ENCODE measurements around the gene GOPC.

Gene GOPC

DNA sequence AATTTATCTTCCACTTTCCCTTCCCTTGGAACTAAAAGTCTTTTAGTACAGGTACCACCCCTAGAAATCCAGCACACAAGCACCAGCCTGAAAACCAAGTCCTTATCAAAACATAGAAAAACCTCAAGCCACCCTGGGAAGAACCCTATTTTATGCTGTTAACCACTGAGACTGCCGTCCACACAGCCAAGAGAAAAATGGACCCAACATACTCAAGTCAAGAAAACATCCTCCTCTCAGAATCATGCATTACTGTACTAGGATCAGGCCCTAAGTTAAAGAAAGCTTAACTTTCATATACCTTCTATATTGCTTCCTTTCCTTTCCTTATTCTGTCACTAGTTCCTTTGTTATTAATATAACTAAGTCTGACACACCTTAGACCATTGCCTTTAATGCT, 16.9 kb upstream of the GOPC start:
- no peaks in the 10 kb centered on the region for H4K20me1 ChIP-seq (ENCODE audit: control insufficient read depth, insufficient read depth, low read depth, low read length)
- TF ChIP-seq, protein P1, sequence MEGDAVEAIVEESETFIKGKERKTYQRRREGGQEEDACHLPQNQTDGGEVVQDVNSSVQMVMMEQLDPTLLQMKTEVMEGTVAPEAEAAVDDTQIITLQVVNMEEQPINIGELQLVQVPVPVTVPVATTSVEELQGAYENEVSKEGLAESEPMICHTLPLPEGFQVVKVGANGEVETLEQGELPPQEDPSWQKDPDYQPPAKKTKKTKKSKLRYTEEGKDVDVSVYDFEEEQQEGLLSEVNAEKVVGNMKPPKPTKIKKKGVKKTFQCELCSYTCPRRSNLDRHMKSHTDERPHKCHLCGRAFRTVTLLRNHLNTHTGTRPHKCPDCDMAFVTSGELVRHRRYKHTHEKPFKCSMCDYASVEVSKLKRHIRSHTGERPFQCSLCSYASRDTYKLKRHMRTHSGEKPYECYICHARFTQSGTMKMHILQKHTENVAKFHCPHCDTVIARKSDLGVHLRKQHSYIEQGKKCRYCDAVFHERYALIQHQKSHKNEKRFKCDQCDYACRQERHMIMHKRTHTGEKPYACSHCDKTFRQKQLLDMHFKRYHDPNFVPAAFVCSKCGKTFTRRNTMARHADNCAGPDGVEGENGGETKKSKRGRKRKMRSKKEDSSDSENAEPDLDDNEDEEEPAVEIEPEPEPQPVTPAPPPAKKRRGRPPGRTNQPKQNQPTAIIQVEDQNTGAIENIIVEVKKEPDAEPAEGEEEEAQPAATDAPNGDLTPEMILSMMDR (IDR thresholded peaks at IDR 0.05; ENCODE audit: low read depth, low read length, poor library complexity, severe bottlenecking): no peak
- TF ChIP-seq EZH2phosphoT487 (IDR thresholded peaks at IDR 0.05; ENCODE audit: borderline replicate concordance, low read length): no peak
- H3F3A ChIP-seq (ENCODE audit: control insufficient read depth, insufficient read depth): no peaks in the 10 kb centered on the region
- no peaks in the 10 kb centered on the region for H3K9me2 ChIP-seq (replicated peaks; ENCODE audit: control insufficient read depth, low read length)
- no peak overlapping the region for H3K4me2 ChIP-seq (ENCODE audit: low read length)
- peaks cover 5% of the 10 kb centered on the region; the same call in 1 of the 2 replicates for H3K9me3 ChIP-seq (ENCODE audit: control insufficient read depth, insufficient read depth, low read length)
- H3K27me3 ChIP-seq (ENCODE audit: control insufficient read depth, low read length): no peaks in the 10 kb centered on the region
- H3K27ac ChIP-seq (ENCODE audit: low read depth, low read length): no peak overlapping the region
- no peaks in the 10 kb centered on the region for H3K79me2 ChIP-seq (ENCODE audit: control insufficient read depth, low read length)
- no peaks in the 10 kb centered on the region for H3K4me1 ChIP-seq (ENCODE audit: control insufficient read depth, low read length)
- no peaks in the 10 kb centered on the region for H3K36me3 ChIP-seq (ENCODE audit: control insufficient read depth, low read length)
- no peak overlapping the region for H3K4me3 ChIP-seq (ENCODE audit: low read length)

DNA sequence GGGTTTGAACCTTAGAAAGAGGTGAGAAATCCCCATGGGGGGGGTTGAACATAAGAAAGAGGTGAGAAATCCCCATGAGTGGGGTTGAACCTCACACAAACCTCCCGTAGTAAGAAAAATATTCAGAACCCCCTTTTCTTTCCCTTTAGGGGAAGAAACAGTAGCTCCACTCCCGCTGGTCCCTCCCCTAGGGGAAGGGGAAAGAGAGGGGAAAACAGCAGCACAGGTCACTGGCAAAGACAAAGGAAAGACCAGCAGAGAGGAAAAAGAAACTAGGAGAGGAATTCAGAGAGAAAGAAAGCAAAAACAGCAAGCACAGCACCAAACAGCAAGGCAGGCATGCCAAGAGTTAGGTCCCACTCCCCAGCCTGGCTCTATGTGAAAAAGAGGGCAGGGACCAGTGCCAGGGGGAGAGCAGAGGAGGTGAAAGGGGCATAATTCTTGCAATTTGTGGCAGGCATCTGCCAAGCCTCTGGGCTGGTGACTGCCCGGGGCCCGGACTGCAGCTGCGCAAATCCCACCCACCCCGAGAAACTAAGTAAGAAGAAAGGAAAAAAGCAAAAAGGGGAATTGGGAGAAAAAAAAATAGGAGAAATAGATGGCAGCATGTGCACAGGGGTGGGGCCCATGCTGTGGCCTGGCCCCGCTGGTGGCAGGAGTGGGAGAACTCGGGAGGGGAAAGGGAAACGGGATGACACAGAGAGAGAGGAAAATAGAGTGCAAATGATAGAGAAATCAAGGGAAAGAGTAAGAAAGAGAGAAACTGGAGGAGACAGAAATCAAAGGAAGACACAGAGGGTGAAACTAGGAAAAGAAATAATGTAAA, 15.1 kb upstream of the GOPC start:
- H3K4me3 ChIP-seq (ENCODE audit: low read length): no peak overlapping the region
- H3K9me2 ChIP-seq (replicated peaks; ENCODE audit: control insufficient read depth, low read length): no peaks in the 10 kb centered on the region
- no peaks in the 10 kb centered on the region for H3K36me3 ChIP-seq (ENCODE audit: control insufficient read depth, low read length)

DNA sequence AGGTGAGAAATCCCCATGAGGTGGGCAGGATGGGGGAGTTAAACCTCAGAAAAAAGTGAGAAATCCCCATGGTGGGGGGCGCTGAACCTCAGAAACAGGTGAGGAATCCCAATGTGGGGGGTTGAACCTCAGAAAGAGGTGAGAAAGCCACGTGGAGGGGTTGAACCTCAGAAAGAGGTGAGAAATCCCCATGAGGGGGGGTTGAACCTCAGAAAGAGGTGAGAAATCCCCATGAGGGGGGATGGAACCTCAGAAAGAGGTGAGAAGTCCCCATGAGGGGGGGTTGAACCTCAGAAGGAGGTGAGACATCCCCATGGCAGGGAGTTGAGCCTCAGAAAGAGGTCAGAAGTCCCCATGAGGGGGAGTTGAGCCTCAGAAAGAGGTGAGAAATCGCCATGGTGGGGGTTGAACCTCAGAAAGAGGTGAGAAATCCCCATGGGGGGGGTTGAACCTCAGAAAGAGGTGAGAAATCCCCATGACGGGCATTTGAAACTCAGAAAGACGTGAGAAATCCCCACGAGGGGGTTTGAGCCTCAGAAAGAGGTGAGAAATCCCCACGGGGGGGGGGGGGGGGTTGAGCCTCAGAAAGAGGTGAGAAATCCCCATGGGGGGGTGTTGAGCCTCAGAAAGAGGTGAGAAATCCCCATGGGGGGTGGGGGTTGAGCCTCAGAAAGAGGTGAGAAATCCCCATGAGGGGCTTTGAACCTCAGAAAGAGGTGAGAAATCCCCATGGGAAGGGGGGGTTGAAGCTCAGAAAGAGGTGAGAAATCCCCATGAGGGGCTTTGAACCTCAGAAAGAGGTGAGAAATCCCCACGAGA, 14.3 kb upstream of the GOPC start:
- Histone ChIP-seq H3K4me1 (ENCODE audit: control insufficient read depth, low read length) (no peaks in the 10 kb centered on the region), H3K27ac (ENCODE audit: low read depth, low read length) (no peak overlapping the region), H4K20me1 (ENCODE audit: control insufficient read depth, insufficient read depth, low read depth, low read length) (no peaks in the 10 kb centered on the region), H3F3A (ENCODE audit: control insufficient read depth, insufficient read depth) (no peaks in the 10 kb centered on the region), H3K36me3 (ENCODE audit: control insufficient read depth, low read length) (no peaks in the 10 kb centered on the region), H3K4me2 (ENCODE audit: low read length) (no peak overlapping the region), H3K27me3 (ENCODE audit: control insufficient read depth, low read length) (no peaks in the 10 kb centered on the region), H3K9me2 (replicated peaks; ENCODE audit: control insufficient read depth, low read length) (no peaks in the 10 kb centered on the region), H3K4me3 (ENCODE audit: low read length) (no peak overlapping the region), H3K79me2 (ENCODE audit: control insufficient read depth, low read length) (no peaks in the 10 kb centered on the region), H3K9me3 (ENCODE audit: control insufficient read depth, insufficient read depth, low read length) (no peaks in the 10 kb centered on the region)
- no peak for TF ChIP-seq EZH2phosphoT487 (IDR thresholded peaks at IDR 0.05; ENCODE audit: borderline replicate concordance, low read length)
- TF ChIP-seq, protein P1 (IDR thresholded peaks at IDR 0.05; ENCODE audit: low read depth, low read length, poor library complexity, severe bottlenecking): no peak

More for the DNA sequence above, 15.1 kb upstream of the GOPC start:
- Histone ChIP-seq H3K79me2 (ENCODE audit: control insufficient read depth, low read length) (no peaks in the 10 kb centered on the region), H3K4me1 (ENCODE audit: control insufficient read depth, low read length) (no peaks in the 10 kb centered on the region), H3K9me3 (ENCODE audit: control insufficient read depth, insufficient read depth, low read length) (no peaks in the 10 kb centered on the region), H3K4me2 (ENCODE audit: low read length) (no peak overlapping the region), H4K20me1 (ENCODE audit: control insufficient read depth, insufficient read depth, low read depth, low read length) (no peaks in the 10 kb centered on the region), H3K27me3 (ENCODE audit: control insufficient read depth, low read length) (no peaks in the 10 kb centered on the region), H3K27ac (ENCODE audit: low read depth, low read length) (no peak overlapping the region), H3F3A (ENCODE audit: control insufficient read depth, insufficient read depth) (no peaks in the 10 kb centered on the region)
- TF ChIP-seq EZH2phosphoT487 (IDR thresholded peaks at IDR 0.05; ENCODE audit: borderline replicate concordance, low read length): no peak
- TF ChIP-seq, protein P1 (IDR thresholded peaks at IDR 0.05; ENCODE audit: low read depth, low read length, poor library complexity, severe bottlenecking): no peak
